Breast epithelium (tissue), 4 donors: Measurements from ENCODE around the gene HOXC5. TPM values are rescaled to one million over a fixed set of nuclear protein-coding genes. Genes with fewer than 3 reads are reported as not detected.

Experiments used
- DNase-seq, 2 donors: peaks; one replicate each; pipeline ENCODE4 v3.0.0-alpha.2; 2019; ENCODE audit warnings: low spot score in 2 of 2
- H3K27ac ChIP-seq, 2 donors: fragments of 200-600 bp; sonication (generic) in 1 of 2; one replicate each; pipeline ENCODE4 v1.5.1; 2016 to 2019; ENCODE audit warnings: mild to moderate bottlenecking in 1 of 2
- H3K27me3 ChIP-seq, 2 donors: fragments of 200-600 bp; sonication (generic) in 1 of 2; one replicate each; pipeline versions ENCODE4 v1.5.1 to v1.6.0; 2017 to 2019; ENCODE audit warnings: control low read depth in 1 of 2, mild to moderate bottlenecking in 1 of 2
- H3K36me3 ChIP-seq: fragments of 200-600 bp; one replicate; pipeline ENCODE4 v1.5.1; 2019
- H3K4me1 ChIP-seq, 2 donors: fragments of 200-600 bp; sonication (generic); one replicate each; pipeline ENCODE4 v1.5.1; 2016 to 2019; ENCODE audit warnings: control low read depth in 1 of 2
- H3K4me3 ChIP-seq, 3 donors: fragments of 200-600 bp; sonication (generic); 1 replicate in 2 of 3; 2 replicates in 1 of 3; pipeline ENCODE4 v1.5.1; 2016 to 2019; ENCODE audit warnings: mild to moderate bottlenecking in 3 of 3, moderate library complexity in 2 of 3
- H3K9me3 ChIP-seq, 2 donors: fragments of 200-600 bp; sonication (generic) in 1 of 2; one replicate each; pipeline ENCODE4 v1.5.1; 2016 to 2019; ENCODE audit warnings: control low read depth in 1 of 2
- CTCF ChIP-seq, 3 donors: fragments of 450-650 bp; IDR thresholded peaks; one replicate each; pipeline ENCODE4 v1.5.1; 2016 to 2017; ENCODE audit warnings: antibody characterized with exemption in 3 of 3, mild to moderate bottlenecking in 3 of 3, moderate library complexity in 3 of 3
- POLR2A ChIP-seq: fragments of 450-650 bp; IDR thresholded peaks from one replicate; pipeline ENCODE4 v1.6.1; 2016; ENCODE audit warnings: antibody characterized with exemption, mild to moderate bottlenecking, moderate library complexity
- POLR2AphosphoS5 ChIP-seq, 3 donors: sonication (generic); formaldehyde crosslinking; IDR thresholded peaks; one replicate each; pipeline ENCODE4 v1.6.1; 2017; ENCODE audit warnings: antibody characterized with exemption in 3 of 3
- intact Hi-C: fragments of 100-400 bp; cut with DNase I; formaldehyde crosslinking; loops from one replicate; pipeline ENCODE4 v1.15.1; 2023; ENCODE audit warnings: low total_unique reads
- total RNA-seq, 3 donors: library from RNA; depleted of rRNA; stranded (reverse); fragments of >200 nt; gene quantifications; one replicate each; pipeline ENCODE4 v1.1.0, GENCODE V29; 2016

HOXC5 gene
- total RNA-seq, 3 donors from 2014 or later: 0.73 to 0.98 (median 0.96) TPM

- peak overlapping the region; percentile 53 to 71 (median 55) for H3K4me3 ChIP-seq
- H3K27ac ChIP-seq: peak overlapping the region; percentile 48 to 85
- no peaks in the 10 kb centered on the region for H3K9me3 ChIP-seq
- peaks cover 0 to 7% of the 10 kb centered on the region in 2 donors for H3K4me1 ChIP-seq
- no peaks in the 10 kb centered on the region for H3K27me3 ChIP-seq
- TF ChIP-seq CTCF (IDR thresholded peaks at IDR 0.05) (no peak), POLR2AphosphoS5 (IDR thresholded peaks at IDR 0.05) (no peak), POLR2A (no peak)
- intact Hi-C loops: no loop called here
- no peaks in the 10 kb centered on the region for H3K36me3 ChIP-seq
- DNase-seq: no peak
Observed at GRCh38 chr12:54010972-54011664, 21.7 kb upstream of the HOXC5 start.

- intact Hi-C loops: no loop called here
- Histone ChIP-seq H3K27ac (peak overlapping the region; percentile 30 to 48), H3K9me3 (no peaks in the 10 kb centered on the region), H3K27me3 (no peaks in the 10 kb centered on the region), H3K36me3 (no peaks in the 10 kb centered on the region), H3K4me3 (peak overlapping the region in 1 of 3 donors; percentile 53), H3K4me1 (peaks cover 0 to 7% of the 10 kb centered on the region in 2 donors)
- TF ChIP-seq POLR2A (no peak), POLR2AphosphoS5 (IDR thresholded peaks at IDR 0.05) (no peak)
- no peak for DNase-seq
Observed at GRCh38 chr12:54011665-54012532, 21.0 kb upstream of the HOXC5 start.

- no peak for DNase-seq
- H3K27ac ChIP-seq: peak overlapping the region; percentile 70 to 73
- intact Hi-C loops: no loop called here
- TF ChIP-seq POLR2AphosphoS5 (IDR thresholded peaks at IDR 0.05): no peak
- TF ChIP-seq POLR2A: no peak
- no peak for TF ChIP-seq CTCF (IDR thresholded peaks at IDR 0.05)
- no peaks in the 10 kb centered on the region for H3K9me3 ChIP-seq
- H3K36me3 ChIP-seq: no peaks in the 10 kb centered on the region
- no peaks in the 10 kb centered on the region for H3K27me3 ChIP-seq
- H3K4me1 ChIP-seq: peaks cover 0 to 7% of the 10 kb centered on the region in 2 donors
- H3K4me3 ChIP-seq: no peak overlapping the region
Observed at GRCh38 chr12:54012631-54013409, 20.0 kb upstream of the HOXC5 start.

GRCh38 chr12:54014377-54015017 is 18.4 kb upstream of the HOXC5 start:
- Histone ChIP-seq H3K9me3 (no peaks in the 10 kb centered on the region), H3K4me1 (peaks cover 0 to 2% of the 10 kb centered on the region in 2 donors), H3K27ac (peak overlapping the region; percentile 73 to 89), H3K36me3 (no peaks in the 10 kb centered on the region), H3K27me3 (no peaks in the 10 kb centered on the region), H3K4me3 (peak overlapping the region; percentile 33 to 62 (median 33))
- DNase-seq: no peak
- TF ChIP-seq CTCF (IDR thresholded peaks at IDR 0.05): no peak
- TF ChIP-seq POLR2AphosphoS5 (IDR thresholded peaks at IDR 0.05): no peak
- TF ChIP-seq POLR2A: no peak
- intact Hi-C loops: no loop called here
